ENCODE data around the gene OCA2.

Gene OCA2

DNA sequence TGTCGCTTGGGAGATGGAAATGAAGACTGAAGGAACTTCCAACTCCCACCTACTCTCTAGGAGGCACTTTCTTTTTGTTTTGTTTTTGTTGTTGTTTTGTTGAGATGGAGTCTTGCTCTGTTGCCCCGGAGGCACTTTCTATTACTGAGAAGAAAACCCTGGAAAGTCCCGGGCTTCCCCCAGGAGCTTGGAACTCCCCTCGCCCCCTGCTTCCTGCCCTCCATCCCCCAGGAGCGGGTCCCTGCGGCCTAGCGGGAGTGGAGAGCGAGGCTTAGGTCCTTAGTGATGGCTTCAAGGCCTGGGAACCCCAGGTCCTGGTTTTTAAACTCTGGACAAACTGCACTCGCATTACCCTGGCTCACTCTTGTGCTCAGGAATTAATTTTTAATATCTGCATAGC lies 195.7 kb downstream of the OCA2 start:
- Histone ChIP-seq H3K27me3 (ENCODE audit: insufficient read depth, low read length, poor library complexity, severe bottlenecking) (no peaks in the 10 kb centered on the region), H3K79me2 (ENCODE audit: insufficient read depth, low read length) (no peaks in the 10 kb centered on the region), H2AFZ (ENCODE audit: low read length) (no peak overlapping the region)

DNA sequence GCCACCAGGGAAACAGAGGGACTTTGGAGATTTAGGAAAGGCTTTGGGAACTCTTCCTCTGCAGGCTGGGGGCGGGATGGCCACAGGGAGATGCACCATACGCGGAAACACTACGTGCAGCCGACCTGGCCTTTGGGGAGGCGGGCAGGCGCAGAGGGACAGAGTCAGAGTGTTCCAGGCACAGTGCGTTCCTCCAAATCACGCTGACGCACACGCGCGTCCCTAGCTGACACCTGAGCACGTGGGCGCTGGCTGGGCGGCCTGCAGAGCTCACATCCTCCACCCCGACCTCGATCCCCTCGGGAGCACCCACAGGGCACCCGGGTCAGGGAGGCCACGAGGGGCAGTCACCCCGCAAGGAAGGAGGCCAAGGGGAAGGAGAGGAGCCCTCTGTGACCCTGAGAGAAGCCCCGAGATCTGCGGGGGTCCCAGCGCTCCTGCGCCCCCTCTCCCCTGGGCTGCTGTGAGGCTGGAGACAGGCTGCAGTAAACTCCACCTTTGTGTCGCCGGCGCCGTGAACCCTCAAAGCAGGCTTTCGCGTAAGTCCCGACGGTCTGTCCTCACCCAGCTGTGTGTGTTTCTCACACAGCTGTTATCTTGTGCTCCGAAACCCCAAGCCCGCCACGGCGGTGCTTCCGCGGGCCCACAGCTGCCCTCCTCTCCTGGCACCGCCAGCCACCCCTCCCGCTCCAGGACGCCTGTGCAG lies 196.3 kb downstream of the OCA2 start:
- H3K4me3 ChIP-seq (ENCODE audit: low read length, poor library complexity, severe bottlenecking) = no peak overlapping the region

More for the DNA sequence above, 195.7 kb downstream of the OCA2 start:
- Histone ChIP-seq H3K4me3 (ENCODE audit: low read length, poor library complexity, severe bottlenecking) (no peak overlapping the region), H3K36me3 (ENCODE audit: insufficient read depth, low read length) (no peaks in the 10 kb centered on the region), H3K9me2 (replicated peaks; ENCODE audit: low read depth, low read length) (no peaks in the 10 kb centered on the region), H3F3A (ENCODE audit: low read depth) (no peaks in the 10 kb centered on the region), H4K20me1 (ENCODE audit: insufficient read depth, low read length, poor library complexity, severe bottlenecking) (no peaks in the 10 kb centered on the region), H3K9ac (ENCODE audit: low read depth, low read length, poor library complexity, severe bottlenecking) (no peak overlapping the region), H3K4me2 (ENCODE audit: low read depth, low read length, poor library complexity, severe bottlenecking) (no peak overlapping the region), H3K4me1 (ENCODE audit: insufficient read depth, low read length, poor library complexity, severe bottlenecking) (no peaks in the 10 kb centered on the region), H3K9me3 (ENCODE audit: insufficient read depth, low read depth, low read length) (peaks cover 5% of the 10 kb centered on the region; the same call in 1 of the 2 replicates)
- no peak for TF ChIP-seq EZH2phosphoT487 (IDR thresholded peaks at IDR 0.05; ENCODE audit: borderline replicate concordance)
- TF ChIP-seq, protein P1, sequence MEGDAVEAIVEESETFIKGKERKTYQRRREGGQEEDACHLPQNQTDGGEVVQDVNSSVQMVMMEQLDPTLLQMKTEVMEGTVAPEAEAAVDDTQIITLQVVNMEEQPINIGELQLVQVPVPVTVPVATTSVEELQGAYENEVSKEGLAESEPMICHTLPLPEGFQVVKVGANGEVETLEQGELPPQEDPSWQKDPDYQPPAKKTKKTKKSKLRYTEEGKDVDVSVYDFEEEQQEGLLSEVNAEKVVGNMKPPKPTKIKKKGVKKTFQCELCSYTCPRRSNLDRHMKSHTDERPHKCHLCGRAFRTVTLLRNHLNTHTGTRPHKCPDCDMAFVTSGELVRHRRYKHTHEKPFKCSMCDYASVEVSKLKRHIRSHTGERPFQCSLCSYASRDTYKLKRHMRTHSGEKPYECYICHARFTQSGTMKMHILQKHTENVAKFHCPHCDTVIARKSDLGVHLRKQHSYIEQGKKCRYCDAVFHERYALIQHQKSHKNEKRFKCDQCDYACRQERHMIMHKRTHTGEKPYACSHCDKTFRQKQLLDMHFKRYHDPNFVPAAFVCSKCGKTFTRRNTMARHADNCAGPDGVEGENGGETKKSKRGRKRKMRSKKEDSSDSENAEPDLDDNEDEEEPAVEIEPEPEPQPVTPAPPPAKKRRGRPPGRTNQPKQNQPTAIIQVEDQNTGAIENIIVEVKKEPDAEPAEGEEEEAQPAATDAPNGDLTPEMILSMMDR (conservative IDR thresholded peaks at IDR 0.05; ENCODE audit: low read length) = no peak

DNA sequence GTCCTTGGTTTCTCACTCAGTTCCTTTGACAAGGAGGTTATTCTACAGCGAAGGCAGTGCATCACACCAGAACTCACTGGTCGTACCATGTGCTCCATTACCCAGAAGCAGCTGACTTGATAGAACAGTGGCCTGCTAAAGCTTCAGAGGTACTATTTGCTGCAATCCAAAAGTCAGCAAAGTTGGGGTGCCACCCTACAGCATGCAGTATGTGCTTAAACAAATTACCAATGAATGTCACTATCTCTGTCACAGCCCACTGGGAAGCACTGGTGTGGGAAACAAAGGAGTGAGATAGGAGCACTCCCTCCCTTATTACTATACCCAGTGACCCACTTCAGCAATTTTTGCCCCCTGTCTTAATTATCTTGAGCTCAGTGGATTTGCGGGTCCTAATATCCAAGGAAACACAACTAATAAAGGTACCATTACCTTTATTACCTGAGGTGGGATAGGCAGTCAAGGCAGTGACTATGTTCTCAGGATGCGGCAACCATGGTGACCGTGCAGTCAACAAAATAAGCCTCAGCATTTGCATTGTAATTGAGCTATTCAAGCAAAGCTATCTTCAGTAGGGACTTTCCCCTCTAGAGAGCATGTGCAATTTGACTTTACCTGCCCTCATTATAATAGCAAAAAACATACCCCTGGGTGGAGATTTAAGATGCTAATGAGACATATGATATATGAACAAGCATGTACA lies 199.4 kb downstream of the OCA2 start:
- H3K36me3 ChIP-seq (ENCODE audit: insufficient read depth, low read length) = no peaks in the 10 kb centered on the region
- no peaks in the 10 kb centered on the region for H4K20me1 ChIP-seq (ENCODE audit: insufficient read depth, low read length, poor library complexity, severe bottlenecking)
- no peaks in the 10 kb centered on the region for H3K4me1 ChIP-seq (ENCODE audit: insufficient read depth, low read length, poor library complexity, severe bottlenecking)
- no peaks in the 10 kb centered on the region for H3K79me2 ChIP-seq (ENCODE audit: insufficient read depth, low read length)
- no peak overlapping the region for H3K9ac ChIP-seq (ENCODE audit: low read depth, low read length, poor library complexity, severe bottlenecking)
- H3F3A ChIP-seq (ENCODE audit: low read depth) = no peaks in the 10 kb centered on the region
- no peaks in the 10 kb centered on the region for H3K27me3 ChIP-seq (ENCODE audit: insufficient read depth, low read length, poor library complexity, severe bottlenecking)
- no peaks in the 10 kb centered on the region for H3K9me2 ChIP-seq (replicated peaks; ENCODE audit: low read depth, low read length)
- H3K9me3 ChIP-seq (ENCODE audit: insufficient read depth, low read depth, low read length) = no peaks in the 10 kb centered on the region; the same call in 1 of the 2 replicates
- H2AFZ ChIP-seq (ENCODE audit: low read length) = no peak overlapping the region
- TF ChIP-seq, protein P1 (conservative IDR thresholded peaks at IDR 0.05; ENCODE audit: low read length) = no peak
- H3K4me3 ChIP-seq (ENCODE audit: low read length, poor library complexity, severe bottlenecking) = no peak overlapping the region
- H3K4me2 ChIP-seq (ENCODE audit: low read depth, low read length, poor library complexity, severe bottlenecking) = no peak overlapping the region

More for the DNA sequence above, 196.3 kb downstream of the OCA2 start:
- Histone ChIP-seq H3K4me2 (ENCODE audit: low read depth, low read length, poor library complexity, severe bottlenecking) (no peak overlapping the region), H4K20me1 (ENCODE audit: insufficient read depth, low read length, poor library complexity, severe bottlenecking) (no peaks in the 10 kb centered on the region), H3K36me3 (ENCODE audit: insufficient read depth, low read length) (no peaks in the 10 kb centered on the region), H3F3A (ENCODE audit: low read depth) (no peaks in the 10 kb centered on the region), H3K79me2 (ENCODE audit: insufficient read depth, low read length) (no peaks in the 10 kb centered on the region), H3K9ac (ENCODE audit: low read depth, low read length, poor library complexity, severe bottlenecking) (no peak overlapping the region), H3K9me2 (replicated peaks; ENCODE audit: low read depth, low read length) (no peaks in the 10 kb centered on the region), H3K27me3 (ENCODE audit: insufficient read depth, low read length, poor library complexity, severe bottlenecking) (no peaks in the 10 kb centered on the region), H3K9me3 (ENCODE audit: insufficient read depth, low read depth, low read length) (peaks cover 5% of the 10 kb centered on the region; the same call in 1 of the 2 replicates), H3K4me1 (ENCODE audit: insufficient read depth, low read length, poor library complexity, severe bottlenecking) (no peaks in the 10 kb centered on the region), H2AFZ (ENCODE audit: low read length) (no peak overlapping the region)
- TF ChIP-seq, protein P1 (conservative IDR thresholded peaks at IDR 0.05; ENCODE audit: low read length) = no peak
- no peak for TF ChIP-seq EZH2phosphoT487 (IDR thresholded peaks at IDR 0.05; ENCODE audit: borderline replicate concordance)

All from Loucy (cell line).